Testis (tissue), 2 donors: ENCODE measurements around the gene PPM1E.

Experiments
- CTCF ChIP-seq, 3 experiments: fragments of 450-650 bp in 2 of 3; fragments of 200-600 bp in 1 of 3; sonication (generic) in 1 of 3; IDR thresholded peaks; one replicate each; pipeline ENCODE4 v1.5.1; 2016 to 2019; ENCODE audit warnings: antibody characterized with exemption in 3 of 3, mild to moderate bottlenecking in 2 of 3, moderate library complexity in 1 of 3
- POLR2A ChIP-seq: fragments of 450-650 bp; IDR thresholded peaks from one replicate; pipeline ENCODE4 v1.6.1; 2017; ENCODE audit warnings: antibody characterized with exemption, mild to moderate bottlenecking, moderate library complexity

GRCh38 chr17:59018019-59018418, 262.4 kb downstream of the PPM1E start:
- TF ChIP-seq CTCF (IDR thresholded peaks at IDR 0.05) (no peak), POLR2A (no peak)
